Thymus (tissue), 11 donors: ENCODE measurements around the gene IFIT1. TPM values are rescaled to one million over a fixed set of nuclear protein-coding genes. Genes with fewer than 3 reads are reported as not detected.
"Not testable (repeated sequence)": the region's sequence is repeated elsewhere in the genome, so short reads cannot be mapped to it uniquely, and the experiment has no call there.

Experiments used
- DNase-seq, 9 donors: peaks; one replicate each; pipeline ENCODE4 v3.0.0-alpha.2; 2013; ENCODE audit warnings: low spot score in 9 of 9, low read depth in 6 of 9, missing footprints in 1 of 9
- H3K27ac ChIP-seq, 2 donors: one replicate each; pipeline ENCODE4 v1.5.1; 2013; ENCODE audit warnings: control low read depth in 1 of 2, low read depth in 1 of 2, low read length in 1 of 2, mild to moderate bottlenecking in 1 of 2, moderate library complexity in 1 of 2
- H3K27me3 ChIP-seq, 2 donors: one replicate each; pipeline ENCODE4 v1.5.1; 2013; ENCODE audit warnings: low read length in 1 of 2; ENCODE audit not compliant: control insufficient read depth in 2 of 2, insufficient read depth in 1 of 2
- H3K36me3 ChIP-seq, 2 donors: one replicate each; pipeline ENCODE4 v1.5.1; 2013; ENCODE audit warnings: low read length in 1 of 2, mild to moderate bottlenecking in 1 of 2, moderate library complexity in 1 of 2; ENCODE audit not compliant: control insufficient read depth in 2 of 2, insufficient read depth in 2 of 2
- H3K4me1 ChIP-seq, 2 donors: one replicate each; pipeline ENCODE4 v1.5.1; 2013; ENCODE audit warnings: low read length in 2 of 2; ENCODE audit not compliant: control insufficient read depth in 2 of 2, insufficient read depth in 2 of 2
- H3K4me3 ChIP-seq, 2 donors: one replicate each; pipeline ENCODE4 v1.5.1; 2013; ENCODE audit warnings: low read length in 2 of 2, control low read depth in 1 of 2, mild to moderate bottlenecking in 1 of 2
- H3K9me3 ChIP-seq, 2 donors: one replicate each; pipeline ENCODE4 v1.5.1; 2013; ENCODE audit warnings: low read length in 1 of 2, mild to moderate bottlenecking in 1 of 2; ENCODE audit not compliant: control insufficient read depth in 2 of 2, insufficient read depth in 1 of 2
- WGBS: extraction: QIAGEN DNeasy Blood & Tissue Kit; methylation state at CpG from one replicate; pipeline ENCODE4 v1.1.7; 2013; 5-methylcytosine and 5-hydroxymethylcytosine counted together
- polyA plus RNA-seq: library from polyadenylated mRNA; stranded (reverse); fragments of 200-250 nt; gene quantifications from one replicate; pipeline ENCODE4 v1.2.3, GENCODE V29; 2013
- total RNA-seq: library from RNA; stranded (reverse); fragments of 120-200 nt; gene quantifications from one replicate; pipeline ENCODE4 v1.2.4, GENCODE V29; 2013
- donor health status: healthy.

IFIT1 gene
- total and polyA plus RNA-seq, 2 donors = 43.4 to 48.4 TPM

- DNase-seq = no peak
- no peak overlapping the region for H3K27ac ChIP-seq
- H3K4me3 ChIP-seq = no peak overlapping the region
- H3K9me3 ChIP-seq = no peaks in the 10 kb centered on the region
- 96% methylated on average over 2 of the region's 2 CpGs for WGBS
- H3K36me3 ChIP-seq = no peaks in the 10 kb centered on the region
- H3K27me3 ChIP-seq = no peaks in the 10 kb centered on the region
- H3K4me1 ChIP-seq = peaks cover 0 to 11% of the 10 kb centered on the region in 2 donors
Measured at GRCh38 chr10:89348975-89349374, 43.4 kb upstream of the IFIT1 start.

- Histone ChIP-seq H3K4me1 (peaks cover 0 to 11% of the 10 kb centered on the region in 2 donors), H3K27ac (peak overlapping the region in 1 of 2 donors; percentile 66)
- not testable (repeated sequence) for H3K9me3 ChIP-seq, DNase-seq, H3K27me3 ChIP-seq, H3K4me3 ChIP-seq, H3K36me3 ChIP-seq
- 63% methylated on average over 7 of the region's 7 CpGs for WGBS
Measured at GRCh38 chr10:89350631-89351315, 41.6 kb upstream of the IFIT1 start.

GRCh38 chr10:89351412-89351779 lies 41.0 kb upstream of the IFIT1 start:
- WGBS = 88% methylated on average over 1 of the region's 1 CpG
- Histone ChIP-seq H3K27me3 (no peaks in the 10 kb centered on the region), H3K36me3 (no peaks in the 10 kb centered on the region), H3K4me3 (no peak overlapping the region), H3K4me1 (peaks cover 0 to 11% of the 10 kb centered on the region in 2 donors), H3K27ac (peak overlapping the region in 1 of 2 donors; percentile 55), H3K9me3 (no peaks in the 10 kb centered on the region)
- peak in 1 of 9 donors; percentile 21 for DNase-seq

- no peak for DNase-seq
- Histone ChIP-seq H3K4me1 (peaks cover 0 to 11% of the 10 kb centered on the region in 2 donors), H3K9me3 (no peaks in the 10 kb centered on the region), H3K27ac (peak overlapping the region in 1 of 2 donors; percentile 55), H3K27me3 (no peaks in the 10 kb centered on the region), H3K4me3 (no peak overlapping the region), H3K36me3 (no peaks in the 10 kb centered on the region)
- 94% methylated on average over 12 of the region's 12 CpGs for WGBS
Measured at GRCh38 chr10:89351780-89352597, 40.4 kb upstream of the IFIT1 start.

GRCh38 chr10:89352802-89353201 lies 39.6 kb upstream of the IFIT1 start:
- 80% methylated on average over 4 of the region's 4 CpGs for WGBS
- Histone ChIP-seq H3K27ac (no peak overlapping the region), H3K27me3 (no peaks in the 10 kb centered on the region), H3K4me1 (peaks cover 0 to 9% of the 10 kb centered on the region in 2 donors), H3K36me3 (no peaks in the 10 kb centered on the region), H3K9me3 (no peaks in the 10 kb centered on the region), H3K4me3 (no peak overlapping the region)
- DNase-seq = no peak

- DNase-seq = no peak
Measured at GRCh38 chr10:89355394-89355931, 37.0 kb upstream of the IFIT1 start.

GRCh38 chr10:89357096-89357495 lies 35.3 kb upstream of the IFIT1 start:
- Histone ChIP-seq H3K27me3 (no peaks in the 10 kb centered on the region), H3K9me3 (no peaks in the 10 kb centered on the region), H3K27ac (no peak overlapping the region), H3K4me3 (no peak overlapping the region), H3K36me3 (no peaks in the 10 kb centered on the region), H3K4me1 (peaks cover 0 to 2% of the 10 kb centered on the region in 2 donors)
- no peak for DNase-seq
- 97% methylated on average over 1 of the region's 1 CpG for WGBS

More at GRCh38 chr10:89355394-89355931, 37.0 kb upstream of the IFIT1 start:
- no peak overlapping the region for H3K4me3 ChIP-seq
- H3K27me3 ChIP-seq = no peaks in the 10 kb centered on the region
- H3K27ac ChIP-seq = no peak overlapping the region
- H3K36me3 ChIP-seq = no peaks in the 10 kb centered on the region
- H3K4me1 ChIP-seq = peaks cover 0 to 6% of the 10 kb centered on the region in 2 donors
- H3K9me3 ChIP-seq = no peaks in the 10 kb centered on the region
- WGBS = 99% methylated on average over 2 of the region's 2 CpGs

GRCh38 chr10:89357975-89358374 lies 34.4 kb upstream of the IFIT1 start:
- no peaks in the 10 kb centered on the region for H3K27me3 ChIP-seq
- 33% methylated on average over 2 of the region's 2 CpGs for WGBS
- no peaks in the 10 kb centered on the region for H3K36me3 ChIP-seq
- DNase-seq = no peak
- H3K4me1 ChIP-seq = no peaks in the 10 kb centered on the region
- no peak overlapping the region for H3K4me3 ChIP-seq
- no peak overlapping the region for H3K27ac ChIP-seq
- H3K9me3 ChIP-seq = no peaks in the 10 kb centered on the region

- no peak overlapping the region for H3K27ac ChIP-seq
- H3K4me1 ChIP-seq = no peaks in the 10 kb centered on the region
- no peaks in the 10 kb centered on the region for H3K36me3 ChIP-seq
- no peak for DNase-seq
- no peak overlapping the region for H3K4me3 ChIP-seq
- H3K27me3 ChIP-seq = no peaks in the 10 kb centered on the region
- no peaks in the 10 kb centered on the region for H3K9me3 ChIP-seq
Measured at GRCh38 chr10:89360157-89360556, 32.3 kb upstream of the IFIT1 start.
